H1 (cell line): ENCODE results near the gene VAX1. TPM values are rescaled to one million over a fixed set of nuclear protein-coding genes. Genes with fewer than 3 reads are reported as not detected.

Experiments used
- CTCF ChIA-PET: fragments of 300-600 bp; sonication (Branson Sonifier 250); formaldehyde crosslinking; loops from one replicate; lab custom pipeline; 2021; ENCODE audit not compliant: partially characterized antibody; lab: Charles Lee
- POLR2A ChIA-PET: fragments of 300-600 bp; sonication (Branson Sonifier 250); formaldehyde crosslinking; loops from one replicate; lab custom pipeline; 2021; ENCODE audit warnings: inconsistent platforms; ENCODE audit not compliant: partially characterized antibody; lab: Charles Lee
- DNase-seq, 2 experiments: peaks; one replicate each; pipeline versions ENCODE4 v3.0.0 to v3.0.0-alpha.2; 2010 to 2022; ENCODE audit warnings: low spot score in 2 of 2, low read depth in 1 of 2, mixed read lengths in 1 of 2
- FAIRE-seq: peaks from 2 replicates; lab custom pipeline; 2011; peaks lifted over from hg19 to GRCh38; lab: Jason Lieb, UNC
- H2AFZ ChIP-seq: 2 replicates; pipeline ENCODE4 v1.8.1; 2012; ENCODE audit warnings: low read length, inconsistent platforms
- H2AK5ac ChIP-seq: 2 replicates; pipeline ENCODE4 v1.6.1; 2013; ENCODE audit warnings: low read depth, low read length
- H2BK120ac ChIP-seq: replicated peaks from 2 replicates; pipeline ENCODE3; 2013; ENCODE audit warnings: low read depth, low read length, inconsistent platforms
- H2BK12ac ChIP-seq: 2 replicates; pipeline ENCODE4 v1.6.1; 2013; ENCODE audit warnings: low read depth, low read length
- H2BK15ac ChIP-seq: 2 replicates; pipeline ENCODE4 v1.6.1; 2013; ENCODE audit warnings: low read length
- H2BK20ac ChIP-seq: 2 replicates; pipeline ENCODE4 v1.6.1; 2013; ENCODE audit warnings: low read length
- H2BK5ac ChIP-seq: 2 replicates; pipeline ENCODE4 v1.6.1; 2013; ENCODE audit warnings: low read depth, low read length
- H3K14ac ChIP-seq: 2 replicates; pipeline ENCODE4 v1.6.1; 2013; ENCODE audit warnings: inconsistent platforms; ENCODE audit not compliant: insufficient read length
- H3K18ac ChIP-seq: 2 replicates; pipeline ENCODE4 v1.6.1; 2013; ENCODE audit warnings: low read length; ENCODE audit errors: extremely low read depth
- H3K23ac ChIP-seq: 2 replicates; pipeline ENCODE4 v1.6.1; 2013; ENCODE audit warnings: inconsistent platforms; ENCODE audit not compliant: insufficient read length
- H3K23me2 ChIP-seq: 2 replicates; pipeline ENCODE4 v1.6.1; 2013; ENCODE audit warnings: low read depth, low read length
- H3K27ac ChIP-seq: 2 replicates; pipeline ENCODE4 v1.6.1; 2011; ENCODE audit warnings: low read depth, low read length, inconsistent platforms
- H3K27me3 ChIP-seq, 4 experiments: replicated peaks in 1 of 4; 1 replicate in 1 of 4; 2 replicates in 3 of 4; pipeline versions ENCODE4 v1.6.1 to v1.8.1; 2011 to 2013; ENCODE audit warnings: low read length in 3 of 4, mild to moderate bottlenecking in 3 of 4, inconsistent platforms in 2 of 4, mixed read lengths in 2 of 4, moderate library complexity in 1 of 4; ENCODE audit not compliant: control insufficient read depth in 3 of 4, insufficient read depth in 3 of 4; ENCODE audit errors: extremely low read depth in 1 of 4
- H3K36me3 ChIP-seq, 4 experiments: 2 replicates each; pipeline versions ENCODE4 v1.6.1 to v1.8.1; 2011 to 2013; ENCODE audit warnings: mild to moderate bottlenecking in 4 of 4, low read length in 3 of 4, moderate library complexity in 2 of 4, control low read depth in 1 of 4, inconsistent platforms in 1 of 4; ENCODE audit not compliant: insufficient read depth in 4 of 4, control insufficient read depth in 2 of 4
- H3K4ac ChIP-seq: replicated peaks from 2 replicates; pipeline ENCODE3; 2013; ENCODE audit warnings: low read length, low read depth, mixed read lengths, inconsistent platforms; ENCODE audit not compliant: insufficient read length
- H3K4me1 ChIP-seq, 4 experiments: replicated peaks in 1 of 4; 1 replicate in 1 of 4; 2 replicates in 3 of 4; pipeline versions ENCODE4 v1.6.1 to v1.8.1; 2011 to 2013; ENCODE audit warnings: low read length in 3 of 4, inconsistent platforms in 2 of 4, mixed read lengths in 1 of 4; ENCODE audit not compliant: insufficient read depth in 4 of 4, control insufficient read depth in 3 of 4
- H3K4me2 ChIP-seq, 2 experiments: 2 replicates each; pipeline versions ENCODE4 v1.6.1 to v1.8.1; 2011 to 2013; ENCODE audit warnings: low read depth in 2 of 2, low read length in 2 of 2, control low read depth in 1 of 2, inconsistent platforms in 1 of 2, mild to moderate bottlenecking in 1 of 2; ENCODE audit not compliant: insufficient read depth in 1 of 2
- H3K4me3 ChIP-seq, 4 experiments: fragments of 200-600, 300-600 bp in 1 of 4; sonication (generic), shearing (Covaris generic), sonication (Bioruptor Twin) in 1 of 4; 2 replicates each; pipeline versions ENCODE4 v1.5.1 to v1.8.1; 2011 to 2016; ENCODE audit warnings: low read length in 4 of 4, low read depth in 3 of 4, control low read depth in 2 of 4, inconsistent platforms in 2 of 4, mild to moderate bottlenecking in 2 of 4, mixed read lengths in 1 of 4, moderate library complexity in 1 of 4; ENCODE audit not compliant: insufficient read depth in 2 of 4; ENCODE audit errors: extremely low read depth in 1 of 4
- H3K56ac ChIP-seq: replicated peaks from 2 replicates; pipeline ENCODE3; 2013; ENCODE audit warnings: low read depth, mild to moderate bottlenecking, mixed read lengths, low read length, inconsistent platforms; ENCODE audit not compliant: insufficient read length
- H3K79me1 ChIP-seq: 2 replicates; pipeline ENCODE4 v1.6.1; 2013; ENCODE audit warnings: low read depth, low read length, control low read depth
- H3K79me2 ChIP-seq, 2 experiments: 2 replicates each; pipeline versions ENCODE4 v1.6.1 to v1.8.1; 2012 to 2013; ENCODE audit warnings: low read length in 2 of 2, mild to moderate bottlenecking in 2 of 2, inconsistent platforms in 1 of 2; ENCODE audit not compliant: insufficient read depth in 2 of 2, control insufficient read depth in 1 of 2
- H3K9ac ChIP-seq, 4 experiments: replicated peaks in 1 of 4; 1 replicate in 1 of 4; 2 replicates in 3 of 4; pipeline versions ENCODE4 v1.6.1 to v1.8.1; 2011 to 2013; ENCODE audit warnings: low read depth in 3 of 4, low read length in 3 of 4, control low read depth in 2 of 4, mild to moderate bottlenecking in 2 of 4, moderate library complexity in 2 of 4, inconsistent platforms in 1 of 4; ENCODE audit errors: extremely low read depth in 1 of 4
- H3K9me3 ChIP-seq, 2 experiments: 2 replicates each; pipeline versions ENCODE4 v1.6.1 to v1.8.1; 2012 to 2013; ENCODE audit warnings: mild to moderate bottlenecking in 2 of 2, moderate library complexity in 2 of 2, control low read depth in 1 of 2, inconsistent platforms in 1 of 2, low read depth in 1 of 2, low read length in 1 of 2, mixed read lengths in 1 of 2; ENCODE audit not compliant: insufficient read depth in 2 of 2
- H4K20me1 ChIP-seq, 2 experiments: replicated peaks in 1 of 2; 2 replicates each; pipeline versions ENCODE3 to v1.8.1; 2011 to 2013; ENCODE audit warnings: inconsistent platforms in 2 of 2, low read length in 2 of 2, mild to moderate bottlenecking in 1 of 2; ENCODE audit not compliant: insufficient read depth in 2 of 2, control insufficient read depth in 1 of 2
- H4K5ac ChIP-seq: 2 replicates; pipeline ENCODE4 v1.6.1; 2013; ENCODE audit warnings: low read length, low read depth, mixed read lengths, inconsistent platforms; ENCODE audit not compliant: insufficient read length
- H4K8ac ChIP-seq: 2 replicates; pipeline ENCODE4 v1.8.0; 2013; ENCODE audit warnings: mild to moderate bottlenecking, moderate library complexity, low read length, inconsistent platforms; ENCODE audit not compliant: insufficient read depth; ENCODE audit errors: extremely low read depth
- H4K91ac ChIP-seq: replicated peaks from 2 replicates; pipeline ENCODE3; 2013; ENCODE audit warnings: low read length, mixed read lengths, inconsistent platforms; ENCODE audit not compliant: insufficient read length
- ASH2L ChIP-seq: fragments of 200-600, 300-600 bp; sonication (generic); IDR thresholded peaks from one replicate; pipeline ENCODE4 v1.7.1; 2017; ENCODE audit warnings: low read length
- BACH1 ChIP-seq: IDR thresholded peaks from 2 replicates; pipeline ENCODE4 v1.6.1; 2012; ENCODE audit warnings: low read length, improper control_type of control experiment
- WGBS, 2 experiments: shearing (Covaris generic) in 1 of 2; methylation state at CpG; one replicate each; pipeline versions ENCODE4 v1.1.6 to v1.1.7; 2013 to 2015; ENCODE audit warnings: low lambda C conversion rate in 2 of 2, mixed read lengths in 2 of 2, inconsistent platforms in 1 of 2, low coverage in 1 of 2, missing lambda C conversion rate in 1 of 2; ENCODE audit not compliant: insufficient replicate concordance in 2 of 2, insufficient coverage in 1 of 2, insufficient read length in 1 of 2; ENCODE audit errors: extremely low coverage in 1 of 2, missing lambda C conversion rate in 1 of 2; 5-methylcytosine and 5-hydroxymethylcytosine counted together
- polyA plus RNA-seq, 7 experiments: library from polyadenylated mRNA; depleted of rRNA in 3 of 7; stranded (reverse) in 5 of 7; unstranded in 2 of 7; fragments of >200 nt in 5 of 7; fragments of 200-250 nt in 2 of 7; gene quantifications; 1 replicate in 5 of 7; 2 replicates in 1 of 7; 4 replicates in 1 of 7; pipeline versions ENCODE4 v1.2.1 to v1.2.3, GENCODE V29; 2011 to 2013; ENCODE audit warnings: missing spikeins in 2 of 7, mixed read lengths in 2 of 7
- total RNA-seq: library from RNA; stranded (reverse); fragmentation: NEBNext Ultra II Directional; extraction: Animal tissue kit (Norgen Biotek cat#: 25700); gene quantifications from 2 replicates; pipeline ENCODE4 v1.2.1, GENCODE V29; 2021

Gene VAX1
- total and polyA plus RNA-seq, 2 of the 8 experiments (the other 6 are each of a cell fraction or from before 2014, with no cell fraction given) = not detected

DNA sequence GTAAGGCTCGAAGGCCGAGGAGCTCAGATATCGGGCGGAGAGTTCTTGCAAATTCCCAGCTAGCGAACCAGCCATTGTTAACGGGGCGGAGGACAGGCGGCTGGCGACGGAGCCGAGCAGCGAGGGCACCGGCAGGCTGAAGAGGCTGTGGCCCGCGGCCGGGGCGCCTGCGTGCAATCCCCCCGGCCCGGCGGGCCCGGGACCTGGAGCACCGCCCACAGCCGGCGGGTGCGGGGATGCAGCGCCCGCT lies 4.1 kb downstream of the VAX1 start:
- Histone ChIP-seq H2BK15ac (no peak overlapping the region), H2BK120ac (no peak overlapping the region), H3K23ac (no peak overlapping the region), H3K27me3 (peaks cover 93 to 100% (median 99%) of the 10 kb centered on the region in 4 experiments), H3K79me2 (no peaks in the 10 kb centered on the region), H3K79me1 (no peaks in the 10 kb centered on the region), H3K4me3 (peak overlapping the region in 2 of 4 experiments; percentile 10 to 50; a peak in 2 of 8 replicates), H2AFZ (no peak overlapping the region), H4K8ac (no peak overlapping the region), H3K4me2 (peak overlapping the region; percentile 57 to 63), H2BK5ac (no peak overlapping the region), H4K91ac (no peak overlapping the region), H3K56ac (no peak overlapping the region), H3K4me1 (peaks cover 6 to 38% (median 17%) of the 10 kb centered on the region in 4 experiments), H3K18ac (no peak overlapping the region; the same call in 1 of the 2 replicates), H3K36me3 (peaks cover 0 to 7% (median 0%) of the 10 kb centered on the region in 4 experiments; a peak in 1 of 8 replicates), H4K5ac (no peak overlapping the region), H2AK5ac (no peak overlapping the region), H3K9ac (no peak overlapping the region), H3K14ac (no peak overlapping the region), H2BK12ac (no peak overlapping the region), H4K20me1 (peaks cover 8 to 12% of the 10 kb centered on the region in 2 experiments), H3K27ac (no peak overlapping the region), H2BK20ac (no peak overlapping the region), H3K23me2 (peaks cover 7% of the 10 kb centered on the region; the same call in 1 of the 2 replicates), H3K9me3 (no peaks in the 10 kb centered on the region), H3K4ac (no peak overlapping the region)
- DNase-seq = peak in 1 of 2 experiments; percentile 60
- WGBS, 2 experiments = 2% methylated on average over 21 of the region's 28 CpGs; no CpG with 5 or more reads in 1 of the 2 experiments
- ChIA-PET POLR2A (interaction anchor here (1.1 to 4.5 kb wide), 4 partner anchors 26 to 399 kb away, joined by 3 to 24 read pairs (median 8); no protein-coding TSS in a partner anchor), CTCF (interaction anchor here (0.9 to 13.8 kb wide), 10 partner anchors 9 to 337 kb away, joined by 3 to 212 read pairs (median 4); no protein-coding TSS in a partner anchor)
- no peak for TF ChIP-seq BACH1
- no peak for TF ChIP-seq ASH2L
- FAIRE-seq = no peak
